Fibroblast of upper back skin (primary cell): ENCODE data around the gene C15orf39.

ENCODE experiments used
- DNase-seq: peaks from one replicate; pipeline ENCODE4 v3.0.0-alpha.2; 2013

The C15orf39 gene

DNA sequence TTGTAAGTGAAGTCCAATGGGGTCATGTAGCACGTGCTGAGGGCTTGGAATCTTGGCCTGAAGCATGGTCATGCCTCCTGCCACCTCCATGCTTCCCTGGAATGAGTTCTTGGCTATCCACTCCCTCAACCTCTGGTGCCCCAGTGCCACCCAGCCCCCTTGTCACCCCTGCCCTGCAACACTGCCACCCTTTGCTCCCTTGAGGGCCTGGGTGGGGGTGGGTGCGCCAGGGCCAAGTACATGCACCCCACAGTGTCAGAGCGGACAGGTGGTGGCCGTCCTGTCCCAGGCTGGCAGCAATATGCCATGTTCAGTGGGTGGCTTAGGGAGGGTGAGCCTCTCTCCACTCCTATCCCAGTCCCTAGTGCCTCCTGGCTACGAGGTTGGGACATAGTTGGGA lies 27.6 kb upstream of the C15orf39 start:
- DNase-seq: no peak

DNA sequence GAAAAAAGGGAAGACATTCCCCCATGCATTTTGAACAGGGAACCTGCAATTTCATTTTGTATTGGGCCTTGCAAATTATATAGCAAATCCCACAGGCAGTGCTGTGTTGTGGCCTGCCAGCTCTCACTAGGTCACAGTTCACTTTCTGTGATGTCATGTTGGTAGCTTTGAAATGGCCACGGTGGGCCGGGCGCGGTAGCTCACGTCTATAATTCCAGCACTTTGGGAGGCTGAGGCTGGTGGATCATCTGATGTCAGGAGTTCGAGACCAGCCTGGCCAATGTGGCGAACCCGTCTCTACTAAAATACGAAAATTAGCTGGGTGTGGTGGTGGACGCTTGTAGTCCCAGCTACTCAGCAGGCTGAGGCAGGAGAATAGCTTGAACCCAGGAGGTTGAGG lies 27.0 kb upstream of the C15orf39 start:
- DNase-seq: no peak

DNA sequence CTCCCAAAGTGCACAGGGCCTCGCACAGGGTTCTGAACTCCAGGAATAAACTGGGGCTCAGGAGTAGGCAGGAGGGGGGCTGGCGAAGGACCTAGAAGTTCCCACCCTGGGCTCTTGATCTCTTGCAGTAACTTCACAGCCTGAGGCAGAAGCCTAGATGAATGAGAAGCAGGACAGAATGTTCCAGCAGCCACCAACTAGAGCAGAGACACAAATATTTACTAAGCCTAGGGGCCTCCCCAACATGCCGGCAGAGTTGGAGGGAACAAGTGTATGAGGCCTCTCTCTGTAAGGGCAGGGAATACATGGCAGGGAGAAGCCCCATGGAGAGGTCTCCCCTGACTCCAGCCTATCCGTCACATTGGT lies 25.3 kb upstream of the C15orf39 start:
- no peak for DNase-seq

DNA sequence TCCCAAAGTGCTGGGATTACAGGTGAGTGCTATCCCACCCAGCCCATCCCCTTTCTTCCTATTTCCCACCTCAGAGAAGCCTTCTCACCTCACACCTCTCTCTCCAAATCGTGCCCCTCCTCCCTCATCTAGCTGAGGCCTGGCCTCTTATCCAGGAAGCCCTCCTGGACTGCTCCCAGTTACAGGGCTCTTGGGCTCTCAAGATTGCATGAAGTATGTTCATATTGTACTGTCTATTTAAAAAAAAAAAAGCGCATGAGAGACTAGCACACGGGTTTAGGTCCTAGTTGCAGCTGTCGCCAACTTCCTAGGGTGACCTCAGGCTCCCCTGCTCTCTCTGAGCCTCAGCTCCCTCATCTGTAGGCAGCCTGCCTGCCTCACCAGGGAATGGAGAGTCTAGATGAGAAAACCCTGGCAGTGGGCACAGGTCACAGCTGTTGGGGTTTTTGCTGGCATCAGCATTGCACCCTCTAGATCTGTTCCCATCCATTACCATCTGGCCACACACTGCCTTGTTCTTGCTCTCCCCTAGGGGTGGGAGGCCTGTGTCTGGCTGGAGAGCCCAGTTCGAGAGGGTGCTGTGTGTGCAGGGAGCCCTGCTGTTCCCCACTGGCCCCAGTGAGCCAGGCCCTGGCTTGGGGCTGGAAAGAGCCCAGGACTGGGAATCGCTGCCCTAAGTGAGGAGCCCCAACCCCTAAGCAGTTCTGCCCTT lies 24.2 kb upstream of the C15orf39 start:
- no peak for DNase-seq

DNA sequence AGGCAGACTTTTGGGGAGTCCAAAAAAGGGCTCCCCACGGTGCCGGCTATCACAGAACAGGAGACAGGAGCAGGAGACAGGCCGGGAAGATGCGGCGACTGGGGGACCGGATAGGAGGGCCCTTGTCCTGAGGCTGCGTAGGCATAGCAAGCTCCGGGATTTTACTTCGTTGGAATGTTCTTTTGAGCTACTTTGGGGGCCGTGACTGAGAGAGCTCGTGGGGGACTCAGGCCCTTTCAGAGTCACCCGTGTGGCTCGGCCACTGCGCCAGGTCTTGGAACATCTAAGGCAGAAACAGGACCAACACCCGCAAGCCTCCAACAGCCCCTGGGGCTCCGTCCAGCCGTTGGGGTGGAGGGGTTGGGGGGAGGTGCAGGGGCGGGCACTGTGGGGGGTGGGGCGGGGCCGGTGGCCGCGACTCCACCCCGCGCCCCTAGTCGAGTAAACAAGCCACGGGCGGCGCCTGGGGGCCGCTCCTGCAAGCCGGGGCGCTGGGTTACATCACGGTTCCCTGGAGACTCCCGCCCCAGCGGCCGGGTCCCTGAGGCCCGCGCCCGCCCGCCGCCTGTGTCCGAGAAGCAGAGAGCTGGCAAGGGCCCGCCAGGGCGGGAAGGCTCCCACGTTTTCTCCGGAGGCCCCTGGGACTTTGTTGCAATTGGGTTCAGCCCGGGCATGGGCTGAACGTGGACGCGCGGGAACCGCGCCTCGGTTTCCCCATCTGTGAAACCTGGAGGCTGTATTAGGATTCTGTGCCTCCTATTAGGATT lies 23.3 kb upstream of the C15orf39 start:
- no peak for DNase-seq

DNA sequence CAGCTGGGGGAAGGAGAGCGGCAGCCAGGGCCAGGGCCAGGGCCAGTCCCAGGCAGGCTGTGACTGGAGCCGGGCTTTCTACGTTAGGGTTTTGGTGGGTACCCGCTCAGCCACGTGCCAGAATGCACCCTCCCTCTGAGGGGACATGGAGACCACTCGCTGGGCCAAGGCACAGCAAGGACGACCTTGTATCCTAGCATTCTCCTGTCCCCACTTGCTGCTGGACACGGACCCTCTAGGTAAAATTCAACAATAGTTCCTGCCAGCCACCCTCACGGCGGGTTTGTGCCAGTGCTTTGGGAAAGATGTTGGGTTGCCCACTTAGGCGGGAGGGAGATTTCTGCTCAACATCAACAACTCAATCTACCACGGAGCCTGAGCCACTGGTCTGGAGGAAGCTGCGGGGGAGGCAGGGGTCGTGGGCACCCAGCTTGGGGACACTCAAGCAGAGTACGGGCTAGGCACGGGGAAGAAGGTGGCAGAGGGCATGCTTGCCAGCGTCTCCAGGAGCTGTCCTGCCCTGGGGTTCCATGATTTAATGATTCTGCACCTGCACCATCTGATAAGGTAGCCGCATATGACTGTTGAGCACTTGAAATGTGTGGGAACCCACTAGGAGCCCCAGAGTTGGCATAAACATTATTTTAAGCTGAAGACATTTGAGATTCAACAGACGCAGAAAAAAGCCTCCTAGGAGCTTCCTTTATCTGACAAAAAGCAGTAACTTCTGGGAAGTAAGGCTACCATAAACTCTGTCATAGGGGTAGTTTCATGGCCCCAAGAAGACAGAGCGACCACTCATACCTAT lies 22.5 kb upstream of the C15orf39 start:
- no peak for DNase-seq

DNA sequence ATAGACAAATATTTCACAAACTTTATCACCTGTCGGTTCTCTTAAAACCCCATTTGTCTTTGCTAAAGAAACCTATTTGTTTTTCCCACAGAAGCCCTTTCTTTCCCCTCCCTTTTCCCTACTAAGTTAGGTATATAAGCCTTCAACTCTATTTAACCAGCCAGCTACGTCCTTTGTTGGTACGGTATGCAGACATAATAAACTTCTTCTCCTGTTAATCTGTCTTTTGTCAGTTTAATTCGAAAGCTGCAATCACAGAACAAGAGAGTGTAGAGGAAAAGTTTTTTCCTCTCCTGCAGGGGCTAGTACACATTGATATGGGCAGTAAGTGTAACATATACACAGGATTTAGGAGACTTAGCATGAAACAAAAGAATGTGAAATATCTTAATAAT lies 21.9 kb upstream of the C15orf39 start:
- no peak for DNase-seq

DNA sequence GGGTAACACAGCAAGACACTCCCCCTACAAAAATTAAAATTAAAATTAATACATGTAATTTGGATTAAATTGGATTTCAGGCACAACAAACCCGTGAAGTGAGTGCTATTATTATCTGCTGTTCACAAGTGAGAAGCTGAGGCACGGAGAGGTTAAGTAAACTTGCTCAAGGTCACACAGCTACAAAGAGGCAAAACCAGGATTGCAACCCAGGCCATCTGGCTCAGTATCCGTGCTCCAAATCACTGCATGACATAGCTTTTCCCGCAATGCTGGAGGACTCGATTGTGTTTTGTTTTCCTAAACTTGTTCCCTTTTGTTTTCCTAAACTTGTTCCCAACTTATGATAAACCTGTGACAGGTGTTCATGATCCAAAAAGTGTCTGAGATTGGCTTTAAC lies 19.9 kb upstream of the C15orf39 start:
- DNase-seq: no peak

DNA sequence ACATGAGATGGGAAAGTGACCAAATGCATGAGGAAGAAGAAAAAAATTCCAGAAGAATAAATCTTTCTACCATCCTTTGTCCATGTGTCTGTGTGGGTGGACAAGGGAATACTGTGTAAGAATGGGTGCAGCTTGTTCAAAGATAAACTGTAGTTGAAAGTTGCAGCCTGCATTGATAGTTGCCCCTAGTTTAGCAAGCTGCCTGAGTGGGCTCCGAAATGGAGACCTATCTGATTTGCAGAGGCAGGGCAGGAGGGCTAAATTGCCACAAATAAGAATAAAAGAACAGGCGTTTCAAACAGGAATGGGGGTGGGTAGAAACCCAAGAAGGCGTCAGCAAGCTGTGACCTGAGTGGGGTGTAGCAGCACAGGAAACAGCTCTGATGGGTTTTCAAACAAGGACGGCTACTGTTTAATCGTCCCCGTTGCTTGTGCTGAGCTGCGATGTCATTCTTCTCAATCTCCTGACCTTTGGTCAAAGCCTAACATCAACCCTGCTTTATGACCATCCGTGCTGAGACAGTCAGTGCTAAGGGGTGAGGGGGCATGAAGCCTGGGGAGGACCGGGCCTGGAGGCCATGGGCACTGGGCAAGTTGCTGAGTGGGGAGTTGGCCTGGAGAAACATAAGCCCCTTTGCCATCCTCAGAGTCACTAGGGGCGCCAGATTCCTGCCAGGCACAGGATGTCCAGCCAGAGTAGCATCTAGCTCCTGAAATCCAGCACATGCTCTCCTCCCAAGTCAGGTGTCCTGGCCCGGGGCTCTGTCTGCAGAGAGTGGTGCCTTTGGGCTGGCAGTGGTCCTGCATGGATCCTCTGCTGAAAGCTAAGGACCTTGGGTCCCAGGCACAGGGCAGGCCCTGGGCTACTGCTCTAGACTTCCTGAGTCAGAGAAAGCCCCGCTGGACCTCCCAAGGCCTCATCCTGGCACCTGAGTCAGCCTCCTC lies 19.2 kb upstream of the C15orf39 start:
- no peak for DNase-seq

DNA sequence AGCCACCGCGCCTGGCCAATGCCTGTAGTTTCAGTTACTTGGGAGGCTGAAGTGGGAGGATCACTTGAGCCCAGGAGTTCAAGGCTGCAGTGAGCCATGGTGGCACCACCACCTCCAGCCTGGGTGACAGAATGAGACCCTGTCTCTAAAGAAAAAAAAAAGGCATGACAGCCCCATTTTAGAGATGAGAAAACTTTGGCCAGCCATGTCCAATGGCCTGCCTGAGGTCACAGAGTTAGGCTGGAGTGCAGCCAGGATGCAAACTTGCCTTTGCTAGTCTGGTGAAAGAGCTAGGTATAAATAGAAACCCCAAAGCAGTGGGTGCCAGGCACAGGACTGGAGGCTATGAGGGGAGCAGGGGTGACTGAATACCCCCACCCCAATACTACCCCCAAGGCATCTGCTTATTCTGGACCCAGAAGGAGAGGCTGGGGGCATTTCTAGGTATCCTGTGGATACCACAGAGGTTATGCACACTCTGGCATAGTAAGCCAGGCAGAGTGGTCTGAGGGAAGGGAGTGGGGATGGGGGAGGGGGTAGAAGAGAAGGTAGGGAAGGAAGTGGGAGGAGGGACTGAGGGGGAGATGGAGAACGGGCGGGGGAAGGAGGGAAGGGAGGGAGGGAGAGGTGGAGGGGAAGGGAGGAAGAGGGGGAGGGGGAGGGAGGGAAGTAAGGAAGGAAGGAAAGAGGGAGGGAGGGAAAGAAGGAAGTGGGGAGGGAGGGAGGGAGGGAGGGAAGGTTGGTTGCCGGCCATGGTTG lies 16.2 kb upstream of the C15orf39 start:
- DNase-seq: no peak

DNA sequence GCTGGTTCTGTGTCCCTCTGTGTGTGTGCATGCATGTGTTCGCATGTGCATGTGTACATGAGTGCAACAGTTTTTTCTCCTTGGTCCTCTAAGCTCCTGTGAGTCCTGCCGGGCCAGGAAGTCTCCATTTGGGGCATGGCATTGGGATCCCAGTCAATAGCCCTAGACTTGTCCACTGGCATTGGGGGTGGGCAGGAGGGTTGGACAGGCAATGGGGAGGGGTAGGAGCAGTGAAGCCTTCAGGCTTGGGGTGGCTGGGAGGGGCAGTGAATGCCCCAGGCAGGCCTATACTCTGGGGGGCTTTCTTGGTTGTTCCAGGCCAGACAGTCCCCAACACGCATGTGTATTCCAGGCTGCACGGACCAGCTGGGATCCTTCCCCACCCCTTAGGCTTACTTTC lies 15.6 kb upstream of the C15orf39 start:
- DNase-seq: no peak

DNA sequence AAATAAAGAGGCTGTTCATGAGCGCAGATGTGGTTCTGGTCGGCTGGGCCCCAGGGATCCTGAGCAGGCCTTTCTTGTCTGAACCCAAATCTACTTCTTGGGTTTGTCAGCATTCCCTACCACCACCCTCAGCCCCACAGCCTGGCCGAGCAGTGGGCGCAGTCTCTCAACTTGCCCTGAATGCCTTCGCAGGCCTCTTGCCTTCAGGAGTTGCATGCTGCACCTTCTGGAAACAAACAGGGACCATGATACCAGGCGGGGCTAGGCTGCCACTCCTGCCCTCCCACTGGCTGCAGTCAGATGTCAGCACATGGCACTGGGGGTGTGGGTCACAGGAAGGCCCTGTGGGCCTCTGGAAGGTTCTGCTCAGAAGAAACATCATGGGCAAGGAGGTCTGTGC lies 13.2 kb upstream of the C15orf39 start:
- no peak for DNase-seq

DNA sequence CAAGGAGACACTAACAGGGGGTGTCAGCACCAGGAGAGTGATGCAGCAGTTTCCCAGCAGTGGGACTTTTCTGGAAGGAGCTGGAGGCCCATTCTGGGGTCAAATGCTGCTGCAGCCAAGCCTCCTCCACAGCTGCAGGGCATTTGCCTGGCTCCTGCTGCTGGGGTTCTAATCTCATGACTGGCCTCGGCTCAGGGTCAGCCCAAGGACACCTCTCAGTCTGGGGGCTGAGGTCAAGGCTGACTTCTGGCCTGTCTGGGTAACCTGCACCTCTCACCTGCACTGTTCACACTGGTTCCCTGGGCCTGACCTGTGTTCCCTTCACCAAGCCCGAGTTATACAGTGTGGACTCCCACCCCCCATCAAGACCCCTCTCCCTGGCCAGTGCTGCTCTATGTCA lies 10.4 kb upstream of the C15orf39 start:
- no peak for DNase-seq

DNA sequence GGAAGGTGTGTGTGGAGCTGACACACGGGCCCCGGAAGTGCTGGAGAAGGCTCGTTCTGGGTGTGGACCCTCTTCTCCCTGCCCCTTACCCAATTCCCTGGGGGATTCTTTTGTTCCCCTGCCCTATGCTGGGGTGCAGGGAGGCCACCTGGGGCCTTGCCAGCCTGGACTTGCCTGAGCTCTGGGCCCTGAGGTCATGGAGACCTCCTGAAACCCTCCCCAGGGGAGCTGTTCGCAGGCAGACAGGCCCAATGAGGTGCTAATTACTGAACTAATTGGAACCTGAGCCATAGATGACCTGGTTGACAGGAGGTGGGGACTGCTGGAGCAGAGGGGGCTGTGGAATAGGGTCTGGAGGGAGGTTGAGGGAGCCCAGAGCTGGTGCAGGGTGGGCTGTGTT lies 9.4 kb upstream of the C15orf39 start:
- no peak for DNase-seq

DNA sequence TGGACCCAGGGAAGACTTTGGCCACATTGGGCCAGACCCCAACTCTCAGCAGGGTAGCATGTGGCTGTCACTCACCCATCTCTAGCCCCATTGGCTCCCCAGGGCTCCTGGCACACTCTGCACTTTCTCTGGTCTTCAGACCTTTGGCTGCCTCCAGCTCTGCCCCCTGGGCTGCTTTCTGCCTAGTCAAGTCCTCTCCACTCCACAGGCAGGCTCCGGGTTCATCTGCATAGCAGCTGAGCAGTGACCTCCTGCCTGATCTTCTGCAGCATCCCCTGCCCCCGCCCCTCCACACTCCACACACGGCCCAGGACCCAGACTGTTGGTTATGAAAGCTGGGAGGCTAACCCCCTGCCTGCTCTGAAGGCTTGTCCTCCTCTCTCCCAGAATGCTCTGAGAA lies 8.4 kb upstream of the C15orf39 start:
- DNase-seq: no peak

DNA sequence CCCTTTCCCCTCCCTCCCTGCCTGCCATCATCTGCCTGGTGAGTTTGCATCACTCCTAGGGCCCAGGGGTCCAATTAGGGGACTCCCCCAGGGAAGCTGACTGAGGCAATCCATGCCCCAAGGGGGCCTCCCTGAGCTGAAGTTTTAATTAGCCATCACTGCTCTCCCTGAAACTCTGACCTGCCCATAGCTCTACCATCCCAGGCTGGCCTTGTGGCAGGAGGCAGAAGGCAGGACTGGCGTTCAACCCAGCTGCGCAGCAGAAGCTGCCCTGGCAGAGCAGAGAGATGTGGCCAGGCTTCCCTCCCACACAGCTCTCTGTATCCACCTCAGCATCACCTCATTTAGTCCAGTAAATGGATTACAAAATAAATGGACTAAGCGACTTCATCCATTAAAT lies 7.7 kb upstream of the C15orf39 start:
- no peak for DNase-seq

DNA sequence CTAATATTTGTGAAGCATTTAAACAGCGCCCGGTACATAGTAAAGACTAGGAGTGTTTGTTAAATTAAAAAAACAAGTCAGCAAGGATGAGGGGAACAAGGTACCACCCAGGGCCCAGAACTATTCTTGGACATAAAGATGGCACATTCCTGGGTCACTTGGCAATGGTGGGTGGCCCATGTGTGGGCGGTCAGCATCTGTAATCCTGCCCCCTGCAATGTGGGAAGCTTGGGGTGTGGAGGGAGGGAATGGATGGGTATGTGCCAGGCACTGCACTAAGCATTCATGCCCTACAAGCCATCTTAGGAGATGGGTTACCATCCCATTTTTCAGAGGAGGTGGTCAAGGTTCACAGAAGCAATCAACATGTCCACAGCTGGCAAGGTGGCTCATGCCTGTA lies 7.3 kb upstream of the C15orf39 start:
- DNase-seq: no peak

DNA sequence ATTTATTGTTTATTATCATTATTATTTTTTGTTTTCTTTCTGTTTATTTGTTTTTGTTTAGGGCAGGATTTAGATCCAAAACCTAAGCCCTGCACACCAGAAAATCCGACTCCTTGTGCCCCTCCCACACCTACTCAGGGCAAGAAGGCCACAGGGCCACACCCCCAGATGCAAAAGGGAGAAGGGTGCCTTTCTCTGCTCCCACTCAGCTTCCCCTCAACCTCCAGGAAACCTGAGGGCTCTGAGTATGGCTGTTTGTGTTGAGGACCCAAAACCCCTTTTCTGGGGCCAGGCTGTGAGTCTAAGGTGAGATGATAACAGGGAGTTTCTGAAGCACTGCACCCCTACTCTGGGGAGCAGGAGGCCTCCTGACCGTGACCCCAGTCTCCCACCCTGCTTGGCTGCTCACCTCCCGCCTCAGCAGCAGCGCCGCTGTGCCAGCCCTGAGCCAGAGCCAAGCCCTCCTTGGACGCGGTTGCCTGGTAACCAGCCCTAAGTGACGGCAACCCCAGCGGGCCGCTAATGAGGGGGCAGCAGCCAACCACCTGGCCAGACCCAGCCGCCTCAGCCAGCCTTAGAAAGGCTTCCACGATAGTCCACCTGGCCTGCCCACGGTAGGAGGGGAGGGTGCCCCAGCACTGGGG lies 6.4 kb upstream of the C15orf39 start:
- no peak for DNase-seq

DNA sequence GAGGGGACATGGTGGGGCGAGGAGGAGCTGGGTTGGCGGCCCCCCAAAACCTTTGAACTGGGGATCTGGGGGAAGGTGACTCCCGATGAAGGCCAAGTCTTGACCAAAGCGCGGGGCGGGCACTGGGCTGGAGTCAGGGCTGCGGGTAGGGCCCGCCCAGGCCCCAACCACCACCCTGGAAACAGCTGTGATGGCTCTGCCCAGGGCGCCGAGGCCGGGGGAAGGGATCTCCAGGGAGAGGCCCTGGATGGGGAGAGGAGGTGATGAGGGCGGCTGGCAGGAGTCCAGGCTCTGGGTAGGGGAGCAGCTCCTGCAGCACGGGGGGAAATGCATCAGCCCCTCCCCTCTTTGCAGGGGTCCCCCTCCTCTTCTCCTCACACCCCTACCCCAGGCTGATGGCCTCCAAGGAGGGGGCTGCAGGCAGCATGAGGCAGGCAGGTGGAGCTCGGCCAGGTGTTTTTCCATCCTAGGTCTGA lies 5.9 kb upstream of the C15orf39 start:
- DNase-seq: no peak

DNA sequence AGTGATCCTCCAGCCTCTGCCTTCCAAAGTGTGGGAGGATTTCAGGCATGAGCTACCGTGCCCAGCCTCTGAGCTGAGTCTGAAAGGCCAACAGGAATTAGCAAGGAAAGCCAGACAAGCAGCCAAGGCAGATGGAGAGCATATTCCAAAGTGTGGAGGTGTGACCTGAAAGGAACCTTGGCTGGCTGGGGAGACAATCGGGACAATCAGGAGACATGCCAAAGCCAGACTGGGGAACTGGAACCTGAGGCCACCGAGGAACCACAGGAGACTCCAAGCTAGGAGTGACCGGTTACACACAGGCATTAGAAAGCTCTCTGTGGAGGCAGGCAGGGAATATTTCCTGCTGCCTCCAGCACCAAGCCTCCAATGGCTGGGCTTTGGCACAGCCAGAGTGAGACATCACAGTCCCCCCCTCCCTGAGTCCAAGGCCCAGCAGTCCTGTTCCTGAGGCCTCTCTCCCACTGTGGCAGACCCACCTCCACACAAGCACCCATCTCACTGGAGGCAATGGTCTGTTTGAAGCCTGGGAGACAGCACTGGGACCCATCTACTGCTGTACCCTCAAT lies 4.5 kb upstream of the C15orf39 start:
- no peak for DNase-seq
